Omental fat pad (tissue), 4 donors: ENCODE data around the gene TSNAX. TPM values are rescaled to one million over a fixed set of nuclear protein-coding genes. Genes with fewer than 3 reads are reported as not detected.

ENCODE experiments used
- ATAC-seq: fragments of 150-250 bp; one replicate; pipeline ENCODE4 v1.9.1; 2016; ENCODE audit warnings: mild to moderate bottlenecking, moderate library complexity; ENCODE audit not compliant: low FRiP score
- DNase-seq: peaks from one replicate; pipeline ENCODE4 v3.0.0-alpha.2; 2019; ENCODE audit warnings: low spot score
- CTCF ChIP-seq, 3 donors: fragments of 450-650 bp; IDR thresholded peaks; one replicate each; pipeline ENCODE4 v1.5.1; 2016 to 2017; ENCODE audit warnings: antibody characterized with exemption in 3 of 3, mild to moderate bottlenecking in 3 of 3, moderate library complexity in 2 of 3
- total RNA-seq, 4 donors: library from RNA; depleted of rRNA; stranded (reverse); fragments of >200 nt; gene quantifications; one replicate each; pipeline ENCODE4 v1.1.0, GENCODE V29; 2016

Gene TSNAX
- 10 to 100 TPM; 17.1 to 25.2 (median 20.1) TPM for total RNA-seq

- peak; percentile 77 for DNase-seq
- no peak for TF ChIP-seq CTCF (IDR thresholded peaks at IDR 0.05)
- peak; percentile 98 for ATAC-seq
These were observed at the start of gene TSNAX for GRCh38 chr1:231528172-231529029. Gene TSNAX (plus strand): TSS chr1:231528669. CDS start chr1:231528811, 142 bp downstream.

- ATAC-seq, result no peak
- no peak for DNase-seq
- no peak for TF ChIP-seq CTCF (IDR thresholded peaks at IDR 0.05)
These were observed 49.7 kb upstream of the TSNAX start for GRCh38 chr1:231478811-231479210.

GRCh38 chr1:231480008-231480407 is 48.5 kb upstream of the TSNAX start:
- TF ChIP-seq CTCF (IDR thresholded peaks at IDR 0.05), result no peak
- ATAC-seq (no peak), DNase-seq (no peak)

GRCh38 chr1:231481289-231481688 is 47.2 kb upstream of the TSNAX start:
- ATAC-seq (no peak), DNase-seq (no peak)
- no peak for TF ChIP-seq CTCF (IDR thresholded peaks at IDR 0.05)

- TF ChIP-seq CTCF (IDR thresholded peaks at IDR 0.05), result no peak
- no peak for ATAC-seq
- no peak for DNase-seq
These were observed 43.3 kb upstream of the TSNAX start for GRCh38 chr1:231485029-231485784.

- no peak for DNase-seq
- no peak for ATAC-seq
- no peak for TF ChIP-seq CTCF (IDR thresholded peaks at IDR 0.05)
These were observed 41.5 kb upstream of the TSNAX start for GRCh38 chr1:231487019-231487418.
